Esophagus squamous epithelium (tissue), 4 donors: ENCODE data around the gene TRIM43.

Source experiments
- POLR2A ChIP-seq, 4 donors: fragments of 450-650 bp; IDR thresholded peaks; one replicate each; pipeline ENCODE4 v1.6.1; 2017; ENCODE audit warnings: antibody characterized with exemption in 4 of 4, mild to moderate bottlenecking in 4 of 4, moderate library complexity in 3 of 4
- TF ChIP-seq, protein P1 (sequence below), 6 experiments: fragments of 450-650 bp in 4 of 6; fragments of 200-600 bp in 2 of 6; sonication (generic) in 2 of 6; IDR thresholded peaks; one replicate each; pipeline ENCODE4 v1.5.1; 2016 to 2019; ENCODE audit warnings: antibody characterized with exemption in 6 of 6, mild to moderate bottlenecking in 4 of 6, moderate library complexity in 4 of 6

DNA sequence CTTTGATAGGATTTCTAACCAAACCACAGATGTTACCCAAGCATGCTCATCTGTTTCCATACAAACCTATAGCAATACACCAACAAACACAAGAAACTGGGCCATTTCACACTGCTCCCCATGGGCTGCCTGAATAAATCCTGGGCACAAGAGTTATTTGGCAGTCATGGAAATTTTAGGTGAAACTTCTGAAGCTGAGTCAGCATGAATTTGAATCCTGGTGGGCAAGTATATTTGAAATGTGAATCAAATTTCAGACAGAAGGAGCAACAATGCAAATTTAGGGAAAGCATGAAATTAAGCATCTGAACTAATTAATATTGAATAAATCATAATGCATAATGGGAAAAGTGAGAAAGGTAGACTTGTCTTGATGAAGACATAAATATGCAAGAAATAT, 15.9 kb upstream of the TRIM43 start:
- TF ChIP-seq, protein P1, sequence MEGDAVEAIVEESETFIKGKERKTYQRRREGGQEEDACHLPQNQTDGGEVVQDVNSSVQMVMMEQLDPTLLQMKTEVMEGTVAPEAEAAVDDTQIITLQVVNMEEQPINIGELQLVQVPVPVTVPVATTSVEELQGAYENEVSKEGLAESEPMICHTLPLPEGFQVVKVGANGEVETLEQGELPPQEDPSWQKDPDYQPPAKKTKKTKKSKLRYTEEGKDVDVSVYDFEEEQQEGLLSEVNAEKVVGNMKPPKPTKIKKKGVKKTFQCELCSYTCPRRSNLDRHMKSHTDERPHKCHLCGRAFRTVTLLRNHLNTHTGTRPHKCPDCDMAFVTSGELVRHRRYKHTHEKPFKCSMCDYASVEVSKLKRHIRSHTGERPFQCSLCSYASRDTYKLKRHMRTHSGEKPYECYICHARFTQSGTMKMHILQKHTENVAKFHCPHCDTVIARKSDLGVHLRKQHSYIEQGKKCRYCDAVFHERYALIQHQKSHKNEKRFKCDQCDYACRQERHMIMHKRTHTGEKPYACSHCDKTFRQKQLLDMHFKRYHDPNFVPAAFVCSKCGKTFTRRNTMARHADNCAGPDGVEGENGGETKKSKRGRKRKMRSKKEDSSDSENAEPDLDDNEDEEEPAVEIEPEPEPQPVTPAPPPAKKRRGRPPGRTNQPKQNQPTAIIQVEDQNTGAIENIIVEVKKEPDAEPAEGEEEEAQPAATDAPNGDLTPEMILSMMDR (IDR thresholded peaks at IDR 0.05): no peak
- TF ChIP-seq POLR2A (IDR thresholded peaks at IDR 0.05): no peak
